Astrocyte of the hippocampus (primary cell): ENCODE measurements around the gene PTPRU.

ENCODE experiments used
- DNase-seq: peaks from one replicate; pipeline ENCODE4 v3.0.0; 2011; ENCODE audit warnings: low read depth, low spot score

The PTPRU gene

DNA sequence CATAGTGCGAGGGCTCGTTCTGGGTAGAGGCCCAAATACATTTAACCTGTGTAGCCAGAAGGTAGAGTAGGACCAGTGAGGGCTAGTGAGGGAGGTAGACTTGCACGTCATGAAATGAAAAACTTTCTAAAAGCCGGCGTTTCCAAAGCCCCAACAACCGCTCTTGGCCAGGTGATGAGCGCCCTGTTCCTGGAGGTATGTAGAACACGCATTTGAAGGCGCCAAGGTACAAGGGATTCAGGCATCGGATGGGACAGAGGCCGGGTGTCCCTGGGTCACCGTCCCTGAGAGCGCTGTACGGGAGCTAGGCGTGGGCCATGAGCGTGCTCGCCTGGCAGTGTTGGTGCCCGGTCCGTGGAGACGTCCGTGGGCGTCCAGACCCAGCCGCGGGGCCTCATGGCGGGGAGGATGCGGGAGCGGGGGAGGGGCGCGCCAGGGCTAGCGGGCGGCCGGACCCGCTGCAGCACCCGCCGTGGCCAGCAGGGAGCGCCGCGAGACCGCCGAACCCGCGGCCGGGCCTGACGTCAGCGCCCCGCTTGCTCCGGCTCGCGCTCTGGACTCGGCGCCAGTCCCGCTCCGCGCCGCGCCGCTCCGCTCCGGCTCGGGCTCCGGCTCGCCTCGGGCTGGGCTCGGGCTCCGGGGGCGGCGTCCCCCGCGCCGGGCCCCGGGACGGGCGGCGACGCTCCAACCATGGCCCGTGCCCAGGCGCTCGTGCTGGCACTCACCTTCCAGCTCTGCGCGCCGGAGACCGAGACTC, at the start of gene PTPRU:
TSS of gene PTPRU (plus strand) at position 568 of the 757 bp plus-strand sequence. CDS start at position 691, 123 bp downstream.
- DNase-seq: peak; percentile 92

GRCh38 chr1:29186707-29187106, 49.6 kb upstream of the PTPRU start:
- no peak for DNase-seq

DNA sequence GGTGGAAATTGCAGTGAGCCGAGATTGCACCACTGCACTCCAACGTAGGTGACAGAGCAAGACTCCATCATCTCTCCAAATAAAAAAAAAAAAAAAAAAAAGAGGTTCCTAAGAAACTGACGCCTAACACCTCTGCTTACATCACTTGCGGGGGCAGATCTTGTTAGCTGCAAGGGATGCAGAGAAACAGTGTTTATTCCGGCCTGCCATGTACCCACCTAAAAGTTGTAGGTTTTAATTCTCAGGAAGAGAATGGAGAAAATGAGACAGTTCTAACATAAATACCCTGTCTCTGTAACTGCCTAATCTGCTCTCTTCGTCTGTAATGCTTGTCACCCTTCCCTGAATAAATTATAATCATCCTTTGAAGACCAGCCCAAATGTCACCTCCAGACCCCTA, 45.6 kb upstream of the PTPRU start:
- no peak for DNase-seq

GRCh38 chr1:29193879-29194455, 42.4 kb upstream of the PTPRU start:
- DNase-seq: no peak

DNA sequence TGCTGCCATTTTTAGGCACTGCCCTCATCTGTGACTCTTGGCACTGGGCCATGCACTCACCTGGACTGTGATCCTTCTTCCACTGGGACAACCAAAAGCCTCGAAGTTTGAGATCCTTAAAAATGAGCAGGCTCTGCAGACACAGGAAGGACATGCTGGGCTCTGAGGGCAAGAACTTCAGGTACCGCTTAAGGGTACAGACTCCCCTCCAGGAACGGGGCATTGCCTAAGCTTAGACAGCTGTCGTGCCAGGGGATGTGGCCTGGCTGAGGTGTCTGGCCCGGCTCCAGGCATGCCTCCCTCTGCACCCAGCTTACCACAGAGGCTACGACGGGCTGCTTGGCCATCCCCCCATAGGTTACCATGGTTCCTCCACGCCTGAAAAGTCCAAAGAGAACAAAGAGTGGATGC, 40.4 kb upstream of the PTPRU start:
- DNase-seq: peak; percentile 79

GRCh38 chr1:29196863-29197589, 39.3 kb upstream of the PTPRU start:
- peak; percentile 75 for DNase-seq

DNA sequence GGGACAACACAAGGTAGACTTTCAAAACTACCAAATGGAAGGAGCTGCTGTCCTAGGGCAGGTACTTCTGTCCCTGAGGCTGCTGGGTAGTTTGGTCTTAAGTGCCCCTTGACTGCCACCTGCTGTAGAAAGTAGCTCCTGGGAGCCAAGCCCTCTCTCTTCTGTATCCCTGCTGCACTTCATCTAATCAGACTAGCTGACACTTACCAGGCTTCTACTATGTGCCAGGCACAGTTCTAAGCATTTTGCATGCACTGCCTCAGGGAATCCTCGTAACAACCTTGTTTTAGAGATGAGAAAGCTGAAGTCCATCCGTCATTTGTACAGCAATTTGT, 38.8 kb upstream of the PTPRU start:
- peak; percentile 60 for DNase-seq

GRCh38 chr1:29197993-29198392, 38.3 kb upstream of the PTPRU start:
- DNase-seq: no peak

GRCh38 chr1:29200906-29201594, 35.3 kb upstream of the PTPRU start:
- DNase-seq: no peak

- no peak for DNase-seq
Observed at GRCh38 chr1:29201595-29202051, 34.7 kb upstream of the PTPRU start.

DNA sequence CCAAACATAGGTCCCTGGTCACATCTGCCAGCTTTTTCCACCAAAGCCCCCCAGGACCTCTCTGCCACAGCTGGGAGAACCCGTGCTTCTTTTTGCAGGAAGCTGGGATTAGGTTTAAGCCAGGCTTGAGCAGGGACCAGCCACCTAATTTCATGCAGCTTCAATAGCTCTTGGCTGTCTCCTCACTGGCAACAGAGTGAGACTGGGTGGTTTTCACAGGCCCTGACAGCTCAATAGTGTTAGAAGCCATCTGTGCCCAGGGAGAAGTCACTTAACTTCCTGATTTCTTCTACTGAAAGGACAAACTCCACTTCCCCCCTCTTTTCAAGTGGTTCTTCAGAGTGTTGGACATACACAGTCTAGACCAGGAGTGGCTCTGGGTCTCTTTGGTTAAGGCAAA, 34.3 kb upstream of the PTPRU start:
- no peak for DNase-seq

- peak; percentile 98 for DNase-seq
Observed at GRCh38 chr1:29202584-29203340, 33.6 kb upstream of the PTPRU start.

GRCh38 chr1:29208442-29208841, 27.9 kb upstream of the PTPRU start:
- no peak for DNase-seq

GRCh38 chr1:29209173-29209572, 27.1 kb upstream of the PTPRU start:
- DNase-seq: peak; percentile 64

DNA sequence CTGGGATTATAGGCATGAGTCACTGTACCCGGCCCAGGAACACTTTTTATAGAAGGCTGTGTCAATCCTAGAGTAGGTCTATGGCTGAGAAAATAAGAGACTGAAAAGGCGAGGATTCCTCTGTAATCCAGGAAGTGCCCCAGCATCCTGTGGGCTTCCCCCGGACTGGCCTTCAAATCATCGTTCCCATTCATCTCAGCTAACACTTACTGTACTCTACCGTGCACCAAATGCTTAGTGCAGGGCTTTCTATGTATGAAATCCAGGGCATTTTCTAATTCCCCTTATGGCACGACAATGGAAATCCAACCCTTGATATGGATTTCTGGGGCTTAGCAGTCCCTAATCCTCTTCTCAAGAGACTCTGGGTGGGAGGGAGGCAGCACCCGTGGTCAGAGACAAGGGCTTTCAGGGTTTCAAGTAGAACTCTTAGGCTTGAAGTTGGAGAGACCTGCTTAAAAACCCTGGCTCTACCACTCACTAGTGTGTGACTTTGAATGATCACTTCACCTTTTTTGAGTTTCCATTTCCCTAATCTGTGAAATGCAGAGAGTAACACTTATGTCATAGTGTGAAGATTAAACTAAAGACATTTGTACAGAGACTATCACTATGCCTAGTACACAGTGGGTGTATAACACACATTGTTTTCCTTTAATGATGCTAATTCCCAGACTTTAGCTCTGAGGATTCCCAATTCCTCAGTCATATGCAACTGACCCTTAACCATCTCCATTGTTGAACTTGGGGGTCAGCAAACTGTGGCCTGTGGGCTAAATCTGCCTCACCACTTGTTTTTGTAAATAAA, 25.8 kb upstream of the PTPRU start:
- DNase-seq: no peak

DNA sequence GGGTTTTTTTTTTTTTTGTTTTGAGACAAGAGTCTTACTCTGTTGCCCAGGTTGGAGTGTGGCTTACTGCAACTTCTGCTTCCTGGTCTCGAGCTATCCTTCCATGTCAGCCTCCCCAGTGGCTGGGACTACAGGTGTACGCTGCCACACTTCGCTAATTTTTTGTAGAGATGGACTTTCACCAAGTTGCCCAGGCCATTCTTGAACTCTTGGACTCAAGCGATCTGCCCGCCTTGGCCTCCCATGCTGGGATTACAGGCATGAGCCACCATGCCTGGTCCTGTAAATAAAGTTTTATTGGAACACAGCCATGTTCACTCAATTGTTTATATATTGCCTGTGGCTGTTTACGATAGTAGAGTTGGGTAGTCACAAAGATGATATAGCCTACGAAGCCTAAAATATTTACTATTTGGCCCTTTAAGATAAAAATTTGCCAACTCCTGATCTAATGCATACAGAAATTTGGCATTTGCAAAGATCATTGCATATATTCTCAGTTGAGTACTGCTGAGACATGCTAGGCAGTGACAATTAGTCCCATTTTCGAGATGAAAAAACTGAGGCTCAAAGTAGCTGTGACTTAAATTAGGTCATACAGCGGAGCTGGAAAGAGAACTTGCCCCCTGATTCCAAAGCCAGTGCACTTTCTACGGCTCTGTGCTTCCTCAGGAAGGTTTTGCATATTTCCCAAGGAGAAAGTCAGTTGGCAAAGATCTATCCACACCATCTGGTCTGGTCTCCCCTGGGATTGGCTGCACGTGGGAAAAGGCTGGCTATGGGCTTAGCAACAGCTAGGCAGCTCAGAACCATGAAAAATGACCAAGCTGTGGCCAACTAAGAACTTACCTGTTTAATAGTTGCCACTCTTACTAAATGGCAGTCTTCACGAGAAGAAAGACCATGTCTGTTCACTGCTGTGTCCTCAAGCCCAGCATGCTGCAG, 25.0 kb upstream of the PTPRU start:
- DNase-seq: no peak

DNA sequence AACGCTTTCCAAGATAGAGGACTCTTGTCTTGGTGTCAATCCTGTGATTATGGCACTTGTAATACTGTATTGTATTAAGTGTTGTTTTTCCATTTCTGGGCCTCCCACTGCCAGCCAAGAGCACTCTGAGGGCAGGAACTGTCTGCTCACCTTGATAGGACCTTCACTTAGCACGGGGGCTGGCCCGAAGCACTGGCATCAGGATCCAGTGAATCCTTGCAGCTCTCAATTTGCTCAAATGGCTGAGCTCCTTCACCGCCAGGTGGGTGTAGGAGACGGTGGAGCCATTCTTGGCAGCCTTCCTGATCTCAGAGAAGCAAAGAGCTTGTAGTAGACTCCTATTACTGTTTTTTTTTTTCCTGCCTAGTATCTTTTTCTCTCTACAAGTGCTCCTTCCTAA, 23.3 kb upstream of the PTPRU start:
- no peak for DNase-seq

GRCh38 chr1:29217633-29218032, 18.7 kb upstream of the PTPRU start:
- DNase-seq: no peak

GRCh38 chr1:29218223-29218622, 18.1 kb upstream of the PTPRU start:
- no peak for DNase-seq
